GM18907 (cell line): ENCODE data around the gene DHRSX.
"Not testable (repeated sequence)": the region's sequence is repeated elsewhere in the genome, so short reads cannot be mapped to it uniquely, and the experiment has no call there.

ENCODE experiments used
- ATAC-seq: cut with Tn5 transposase; IDR thresholded peaks from one replicate; pipeline ENCODE4 v1.9.1; 2021; ENCODE audit warnings: mild to moderate bottlenecking, moderate library complexity; ENCODE audit not compliant: unreplicated experiment

The DHRSX gene

GRCh38 chrX:2401590-2402360 is 99.0 kb downstream of the DHRSX start:
- ATAC-seq: no peak

- ATAC-seq: no peak
Measured at GRCh38 chrX:2401201-2401589, 99.6 kb downstream of the DHRSX start.

- no peak for ATAC-seq
Measured at GRCh38 chrX:2398064-2398656, 102.6 kb downstream of the DHRSX start.

GRCh38 chrX:2397229-2398063 is 103.3 kb downstream of the DHRSX start:
- no peak for ATAC-seq

- ATAC-seq: no peak
Measured at GRCh38 chrX:2395261-2395992, 105.3 kb downstream of the DHRSX start.

- ATAC-seq: no peak
Measured at GRCh38 chrX:2391869-2392606, 108.7 kb downstream of the DHRSX start.

- no peak for ATAC-seq
Measured at GRCh38 chrX:2390754-2391153, 110.0 kb downstream of the DHRSX start.

- ATAC-seq: not testable (repeated sequence)
Measured at GRCh38 chrX:2389731-2390130, 111.0 kb downstream of the DHRSX start.

GRCh38 chrX:2389324-2389723 is 111.5 kb downstream of the DHRSX start:
- no peak for ATAC-seq

- no peak for ATAC-seq
Measured at GRCh38 chrX:2388669-2389068, 112.1 kb downstream of the DHRSX start.

GRCh38 chrX:2387614-2388239 is 113.0 kb downstream of the DHRSX start:
- no peak for ATAC-seq

GRCh38 chrX:2385224-2385623 is 115.6 kb downstream of the DHRSX start:
- no peak for ATAC-seq

GRCh38 chrX:2384486-2384885 is 116.3 kb downstream of the DHRSX start:
- no peak for ATAC-seq

- no peak for ATAC-seq
Measured at GRCh38 chrX:2383735-2384134, 117.0 kb downstream of the DHRSX start.

- ATAC-seq: no peak
Measured at GRCh38 chrX:2383144-2383543, 117.6 kb downstream of the DHRSX start.

GRCh38 chrX:2382433-2383048 is 118.2 kb downstream of the DHRSX start:
- not testable (repeated sequence) for ATAC-seq

- ATAC-seq: no peak
Measured at GRCh38 chrX:2376166-2376565, 124.6 kb downstream of the DHRSX start.

GRCh38 chrX:2374086-2374485 is 126.7 kb downstream of the DHRSX start:
- no peak for ATAC-seq

- no peak for ATAC-seq
Measured at GRCh38 chrX:2373615-2374014, 127.2 kb downstream of the DHRSX start.
